GM12878 (cell line): Measurements from ENCODE around the gene C16orf95. TPM values are rescaled to one million over a fixed set of nuclear protein-coding genes. Genes with fewer than 3 reads are reported as not detected.

Source experiments
- ATAC-seq: fragments of 200-7000 bp; cut with Tn5 transposase; 3 replicates; pipeline ENCODE4 v1.9.1; 2020; ENCODE audit warnings: mild to moderate bottlenecking, moderate library complexity
- BruUV-seq: library from RNA; stranded (reverse); fragments of 400-500 nt; replicated peaks from 2 replicates; lab custom pipeline; 2021; lab: Mats Ljungman, UMichigan
- CTCF ChIA-PET: fragments of 300-600 bp; sonication (Branson Sonifier 250); formaldehyde crosslinking; extraction: SDS; loops from one replicate; lab custom pipeline; 2021; ENCODE audit warnings: inconsistent platforms; lab: Yijun Ruan, JAX
- POLR2A ChIA-PET: fragments of 350-600 bp; formaldehyde crosslinking; extraction: SDS; loops from one replicate; lab custom pipeline; 2021; ENCODE audit warnings: inconsistent platforms; lab: Charles Lee
- RAD21 ChIA-PET: fragments of 300-600 bp; sonication (Branson Sonifier 250); formaldehyde crosslinking; loops from one replicate; lab custom pipeline; 2023; ENCODE audit warnings: antibody characterized with exemption; ENCODE audit not compliant: unreplicated experiment; lab: Charles Lee
- SMC1A ChIA-PET: fragments of 300-600 bp; sonication (Branson Sonifier 250); formaldehyde crosslinking; loops from one replicate; lab custom pipeline; 2023; ENCODE audit not compliant: unreplicated experiment, uncharacterized antibody; lab: Charles Lee
- DNase-seq: peaks from one replicate; pipeline ENCODE4 v3.0.0-alpha.2; 2011; ENCODE audit warnings: low read depth, low spot score
- FAIRE-seq: peaks from 3 replicates; lab custom pipeline; 2011; peaks lifted over from hg19 to GRCh38; lab: Jason Lieb, UNC
- H2AFZ ChIP-seq: 2 replicates; pipeline ENCODE4 v1.6.0; 2011; ENCODE audit warnings: low read depth, low read length, control low read depth; ENCODE audit not compliant: control insufficient read depth
- H3K27ac ChIP-seq: 2 replicates; pipeline ENCODE4 v1.5.1; 2011; ENCODE audit warnings: control low read depth; ENCODE audit not compliant: control insufficient read depth, insufficient read depth
- H3K27me3 ChIP-seq, 2 experiments: replicated peaks in 1 of 2; 2 replicates each; pipeline versions ENCODE4 v1.6.0 to v1.6.1; 2011; ENCODE audit warnings: low read length in 1 of 2; ENCODE audit not compliant: control insufficient read depth in 2 of 2, insufficient read depth in 2 of 2
- H3K36me3 ChIP-seq, 2 experiments: 2 replicates each; pipeline ENCODE4 v1.5.1; 2011; ENCODE audit warnings: low read length in 1 of 2; ENCODE audit not compliant: control insufficient read depth in 2 of 2, insufficient read depth in 2 of 2
- H3K4me1 ChIP-seq: 2 replicates; pipeline ENCODE4 v1.6.1; 2011; ENCODE audit warnings: mild to moderate bottlenecking, low read length, moderate library complexity, mixed read lengths; ENCODE audit not compliant: control insufficient read depth, insufficient read depth
- H3K4me2 ChIP-seq: 2 replicates; pipeline ENCODE4 v1.6.0; 2011; ENCODE audit warnings: control low read depth; ENCODE audit not compliant: control insufficient read depth, insufficient read depth
- H3K4me3 ChIP-seq: fragments of 200-600 bp; sonication (generic); 2 replicates; pipeline ENCODE4 v1.5.1; 2016
- H3K79me2 ChIP-seq: 2 replicates; pipeline ENCODE4 v1.6.0; 2011; ENCODE audit warnings: low read length; ENCODE audit not compliant: control insufficient read depth, insufficient read depth
- H3K9ac ChIP-seq: 2 replicates; pipeline ENCODE4 v1.8.0; 2011; ENCODE audit warnings: low read length, control low read depth, mixed read lengths; ENCODE audit not compliant: control insufficient read depth, insufficient read depth
- H3K9me3 ChIP-seq: replicated peaks from 3 replicates; pipeline ENCODE4 v1.5.1; 2011; ENCODE audit warnings: mild to moderate bottlenecking, low read length; ENCODE audit not compliant: control insufficient read depth, insufficient read depth
- H4K20me1 ChIP-seq: 2 replicates; pipeline ENCODE4 v1.6.0; 2011; ENCODE audit not compliant: control insufficient read depth, insufficient read depth
- BHLHE40 ChIP-seq, 2 experiments: fragments of 450-650 bp in 1 of 2; IDR thresholded peaks; 2 replicates each; pipeline ENCODE4 v1.6.1; 2011 to 2017; ENCODE audit warnings: low read depth in 2 of 2, borderline replicate concordance in 1 of 2, improper control_type of control experiment in 1 of 2, low read length in 1 of 2, mild to moderate bottlenecking in 1 of 2
- RELA ChIP-seq: fragments of 450-650 bp; IDR thresholded peaks from 2 replicates; pipeline ENCODE4 v1.8.0; 2014; ENCODE audit warnings: borderline replicate concordance; ENCODE audit not compliant: partially characterized antibody
- WGBS: methylation state at CpG from one replicate; pipeline ENCODE4 v1.1.6; 2016; ENCODE audit warnings: low lambda C conversion rate; ENCODE audit not compliant: insufficient replicate concordance, insufficient coverage; ENCODE audit errors: missing lambda C conversion rate; 5-methylcytosine and 5-hydroxymethylcytosine counted together
- in situ Hi-C: fragments of 300-500 bp; cut with MboI; formaldehyde crosslinking; loops from 9 replicates; pipeline ENCODE4 v1.14.3; 2018; ENCODE audit warnings: mixed read lengths
- intact Hi-C: fragments of 100-400 bp; cut with micrococcal nuclease; formaldehyde crosslinking; loops from one replicate; pipeline ENCODE4 v1.14.2; 2022; ENCODE audit not compliant: unreplicated experiment
- polyA plus RNA-seq, 11 experiments: library from polyadenylated mRNA; depleted of rRNA in 4 of 11; unstranded in 6 of 11; stranded (reverse) in 5 of 11; fragments of >200 nt; fragmentation: Nextera tagmentation in 4 of 11; fragmentation: Illumina TruSeq in 1 of 11; extraction: Ambion mirVana in 4 of 11; extraction: Trizol in 1 of 11; gene quantifications; 1 replicate in 1 of 11; 2 replicates in 10 of 11; pipeline versions ENCODE4 v1.2.1 to v1.2.3, GENCODE V29; 2011 to 2016; ENCODE audit warnings: inconsistent platforms in 2 of 11, missing spikeins in 2 of 11, low read depth in 1 of 11
- small RNA-seq: library from RNA; depleted of rRNA; stranded (forward); fragments of <200 nt; gene quantifications from one replicate; pipeline ENCODE3, GENCODE V24; 2014
- total RNA-seq, 4 experiments: library from RNA; depleted of rRNA in 3 of 4; stranded (reverse); fragments of >200 nt in 3 of 4; fragmentation: Illumina TruSeq in 1 of 4; extraction: Trizol in 1 of 4; gene quantifications; 2 replicates each; pipeline versions ENCODE4 v1.2.1 to v1.2.3, GENCODE V29; 2013 to 2021
- TF ChIP-seq, protein P1 (sequence below): fragments of 150-350 bp; IDR thresholded peaks from 2 replicates; pipeline ENCODE4 v1.6.1; 2016; ENCODE audit warnings: low read depth, low read length

C16orf95 gene
- total and polyA plus RNA-seq, 10 of the 15 experiments (the other 5 are each of a cell fraction or from before 2014, with no cell fraction given): 0.90 to 22.7 (median 6.0) TPM

DNA sequence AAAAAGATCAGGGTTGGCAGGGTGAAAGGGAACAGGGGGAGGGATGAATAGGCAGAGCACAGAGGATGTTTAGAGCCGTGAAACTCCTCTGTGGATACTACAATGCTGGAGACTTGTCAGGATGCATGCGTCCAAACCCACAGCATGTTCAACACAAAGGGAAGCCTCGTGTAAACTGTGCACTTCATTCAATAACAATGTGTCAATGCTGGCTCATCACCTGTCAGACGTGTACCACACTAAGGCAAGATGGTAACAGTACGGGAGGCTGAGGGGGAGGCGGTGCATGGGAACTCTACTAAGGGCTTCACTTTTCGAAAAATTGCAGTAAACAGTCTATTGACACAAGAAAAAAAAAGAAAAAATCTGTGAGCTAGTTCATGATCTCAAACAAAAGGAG, 63.7 kb downstream of the C16orf95 start:
- Histone ChIP-seq H4K20me1 (no peaks in the 10 kb centered on the region), H3K4me3 (no peak overlapping the region), H3K27me3 (no peaks in the 10 kb centered on the region), H2AFZ (no peak overlapping the region), H3K27ac (no peak overlapping the region), H3K79me2 (no peaks in the 10 kb centered on the region), H3K9ac (no peak overlapping the region), H3K4me2 (no peak overlapping the region), H3K4me1 (no peaks in the 10 kb centered on the region), H3K36me3 (no peaks in the 10 kb centered on the region), H3K9me3 (no peaks in the 10 kb centered on the region)
- DNase-seq (no peak), ATAC-seq (no peak), FAIRE-seq (no peak)
- no TSS peak for BruUV-seq
- ChIA-PET SMC1A (no interaction called here), CTCF (no interaction called here), POLR2A (no interaction called here), RAD21 (no interaction called here)
- TF ChIP-seq RELA: no peak
- TF ChIP-seq BHLHE40 (IDR thresholded peaks at IDR 0.05; ENCODE audit: borderline replicate concordance in 1 of 2, low read depth in 2 of 2, low read length in 1 of 2): no peak
- TF ChIP-seq, protein P1, sequence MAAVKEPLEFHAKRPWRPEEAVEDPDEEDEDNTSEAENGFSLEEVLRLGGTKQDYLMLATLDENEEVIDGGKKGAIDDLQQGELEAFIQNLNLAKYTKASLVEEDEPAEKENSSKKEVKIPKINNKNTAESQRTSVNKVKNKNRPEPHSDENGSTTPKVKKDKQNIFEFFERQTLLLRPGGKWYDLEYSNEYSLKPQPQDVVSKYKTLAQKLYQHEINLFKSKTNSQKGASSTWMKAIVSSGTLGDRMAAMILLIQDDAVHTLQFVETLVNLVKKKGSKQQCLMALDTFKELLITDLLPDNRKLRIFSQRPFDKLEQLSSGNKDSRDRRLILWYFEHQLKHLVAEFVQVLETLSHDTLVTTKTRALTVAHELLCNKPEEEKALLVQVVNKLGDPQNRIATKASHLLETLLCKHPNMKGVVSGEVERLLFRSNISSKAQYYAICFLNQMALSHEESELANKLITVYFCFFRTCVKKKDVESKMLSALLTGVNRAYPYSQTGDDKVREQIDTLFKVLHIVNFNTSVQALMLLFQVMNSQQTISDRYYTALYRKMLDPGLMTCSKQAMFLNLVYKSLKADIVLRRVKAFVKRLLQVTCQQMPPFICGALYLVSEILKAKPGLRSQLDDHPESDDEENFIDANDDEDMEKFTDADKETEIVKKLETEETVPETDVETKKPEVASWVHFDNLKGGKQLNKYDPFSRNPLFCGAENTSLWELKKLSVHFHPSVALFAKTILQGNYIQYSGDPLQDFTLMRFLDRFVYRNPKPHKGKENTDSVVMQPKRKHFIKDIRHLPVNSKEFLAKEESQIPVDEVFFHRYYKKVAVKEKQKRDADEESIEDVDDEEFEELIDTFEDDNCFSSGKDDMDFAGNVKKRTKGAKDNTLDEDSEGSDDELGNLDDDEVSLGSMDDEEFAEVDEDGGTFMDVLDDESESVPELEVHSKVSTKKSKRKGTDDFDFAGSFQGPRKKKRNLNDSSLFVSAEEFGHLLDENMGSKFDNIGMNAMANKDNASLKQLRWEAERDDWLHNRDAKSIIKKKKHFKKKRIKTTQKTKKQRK: no peak
- intact Hi-C loops (no loop called here), in situ Hi-C loops (no loop called here)
- 27% methylated on average over 7 of the region's 7 CpGs for whole genome bisulfite sequencing

Small RNA genes lying within 50 kb of the gene (small RNA-seq; reads per million reads assigned to genes)
- gene AC010531.2: not detected

Other genes starting within 250 kb of the C16orf95 start
- 13.9 and 14.6 TPM in 2 replicates for gene FBXO31, start 66.4 kb upstream of the C16orf95 start, total RNA-seq (2014; rRNA removed)
- 7.4 and 8.4 TPM in 2 replicates for gene FBXO31, start 66.4 kb upstream of the C16orf95 start, total RNA-seq (2014; rRNA removed; fragmentation: Illumina TruSeq; extraction: Trizol)
- 29.2 and 33.1 TPM in 2 replicates for gene FBXO31, start 66.4 kb upstream of the C16orf95 start, total RNA-seq (2021)
- 9.3 and 14.8 TPM in 2 replicates for gene FBXO31, start 66.4 kb upstream of the C16orf95 start, polyA plus RNA-seq (2011; rRNA removed)
- gene FBXO31, start 66.4 kb upstream of the C16orf95 start, polyA plus RNA-seq (2014; fragmentation: Illumina TruSeq; extraction: Trizol): 3.6 and 8.6 TPM in 2 replicates
- gene FBXO31, start 66.4 kb upstream of the C16orf95 start, polyA plus RNA-seq (2014; fragmentation: Nextera tagmentation; extraction: Ambion mirVana): under 1 TPM; 0.19 to 0.97 TPM
- 15.8 and 22.6 TPM in 2 replicates for gene FBXO31, start 66.4 kb upstream of the C16orf95 start, polyA plus RNA-seq (2014; rRNA removed)
- gene FBXO31, start 66.4 kb upstream of the C16orf95 start, polyA plus RNA-seq (2016; fragmentation: Nextera tagmentation; extraction: Ambion mirVana): 10 to 100 TPM in 1 of 2 experiments, 1 to 10 TPM in 1; 10.0 to 10.7 TPM
- gene MAP1LC3B, start 74.9 kb upstream of the C16orf95 start, total RNA-seq (2014; rRNA removed): 7.4 and 8.1 TPM in 2 replicates
- gene MAP1LC3B, start 74.9 kb upstream of the C16orf95 start, total RNA-seq (2014; rRNA removed; fragmentation: Illumina TruSeq; extraction: Trizol): 6.1 and 7.2 TPM in 2 replicates
- 21.4 and 21.5 TPM in 2 replicates for gene MAP1LC3B, start 74.9 kb upstream of the C16orf95 start, total RNA-seq (2021)
- 15.5 and 16.9 TPM in 2 replicates for gene MAP1LC3B, start 74.9 kb upstream of the C16orf95 start, polyA plus RNA-seq (2011; rRNA removed)
- gene MAP1LC3B, start 74.9 kb upstream of the C16orf95 start, polyA plus RNA-seq (2014; fragmentation: Illumina TruSeq; extraction: Trizol): 22.0 and 27.1 TPM in 2 replicates
- gene MAP1LC3B, start 74.9 kb upstream of the C16orf95 start, polyA plus RNA-seq (2014; fragmentation: Nextera tagmentation; extraction: Ambion mirVana): 10 to 100 TPM in 1 of 2 experiments, 1 to 10 TPM in 1; 9.1 to 11.9 TPM
- gene MAP1LC3B, start 74.9 kb upstream of the C16orf95 start, polyA plus RNA-seq (2014; rRNA removed): 9.4 and 10.3 TPM in 2 replicates
- 10 to 100 TPM; 42.7 to 42.8 TPM for gene MAP1LC3B, start 74.9 kb upstream of the C16orf95 start, polyA plus RNA-seq (2016; fragmentation: Nextera tagmentation; extraction: Ambion mirVana)
- gene ZCCHC14, start 175.6 kb upstream of the C16orf95 start, total RNA-seq (2014; rRNA removed): under 0.01 TPM in 1 of 2 replicates, not detected in the other
- not detected in 2 replicates for gene ZCCHC14, start 175.6 kb upstream of the C16orf95 start, total RNA-seq (2014; rRNA removed; fragmentation: Illumina TruSeq; extraction: Trizol)
- 0.15 and 0.16 TPM in 2 replicates for gene ZCCHC14, start 175.6 kb upstream of the C16orf95 start, total RNA-seq (2021)
- gene ZCCHC14, start 175.6 kb upstream of the C16orf95 start, polyA plus RNA-seq (2011; rRNA removed): 0.26 and 0.27 TPM in 2 replicates
- gene ZCCHC14, start 175.6 kb upstream of the C16orf95 start, polyA plus RNA-seq (2014; fragmentation: Illumina TruSeq; extraction: Trizol): 0.03 and 0.08 TPM in 2 replicates
- under 1 TPM; 0.02 TPM for gene ZCCHC14, start 175.6 kb upstream of the C16orf95 start, polyA plus RNA-seq (2014; fragmentation: Nextera tagmentation; extraction: Ambion mirVana)
- gene ZCCHC14, start 175.6 kb upstream of the C16orf95 start, polyA plus RNA-seq (2014; rRNA removed): 0.05 and 0.06 TPM in 2 replicates
- under 1 TPM in 1 of 2 experiments, not detected in 1; 0.14 TPM for gene ZCCHC14, start 175.6 kb upstream of the C16orf95 start, polyA plus RNA-seq (2016; fragmentation: Nextera tagmentation; extraction: Ambion mirVana)